Activated CD4-positive, alpha-beta memory T cell treated with anti-CD3 and anti-CD28 coated beads, Interleukin-2, amount 10 ng/mL, durations not matched to agents 7 days and 5 days (primary cell): ENCODE data around the gene CSH1. TPM values are rescaled to one million over a fixed set of nuclear protein-coding genes. Genes with fewer than 3 reads are reported as not detected.

Source experiments
- CTCF ChIA-PET: fragments of 350-600 bp; sonication (Branson Sonifier 250); formaldehyde crosslinking; loops from one replicate; lab custom pipeline; 2021; ENCODE audit warnings: antibody characterized with exemption, inconsistent platforms; lab: Charles Lee
- POLR2A ChIA-PET: fragments of 350-600 bp; sonication (Branson Sonifier 250); formaldehyde crosslinking; loops from one replicate; lab custom pipeline; 2021; ENCODE audit warnings: antibody characterized with exemption; lab: Charles Lee
- DNase-seq: peaks from one replicate; pipeline ENCODE4 v3.0.0-alpha.2; 2020
- H3K27ac Mint-ChIP-seq: one replicate; pipeline ENCODE4 v1.8.0; 2021; ENCODE audit warnings: mild to moderate bottlenecking, mixed read lengths
- H3K27me3 Mint-ChIP-seq: one replicate; pipeline ENCODE4 v1.8.0; 2021; ENCODE audit warnings: mixed read lengths
- H3K36me3 Mint-ChIP-seq: one replicate; pipeline ENCODE4 v1.8.0; 2021; ENCODE audit warnings: low read depth, mixed read lengths
- H3K4me1 Mint-ChIP-seq: one replicate; pipeline ENCODE4 v1.8.0; 2021; ENCODE audit warnings: mixed read lengths
- H3K4me3 Mint-ChIP-seq: one replicate; pipeline ENCODE4 v1.8.0; 2021; ENCODE audit warnings: mild to moderate bottlenecking, mixed read lengths
- H3K9me3 Mint-ChIP-seq: one replicate; pipeline ENCODE4 v1.8.0; 2021; ENCODE audit warnings: mixed read lengths
- total RNA-seq, 2 experiments: library from RNA; stranded (reverse); gene quantifications; one replicate each; pipeline ENCODE4 v1.2.3, GENCODE V29; 2021

CSH1 gene
- total RNA-seq, 2 experiments from 2014 or later = not detected

DNA sequence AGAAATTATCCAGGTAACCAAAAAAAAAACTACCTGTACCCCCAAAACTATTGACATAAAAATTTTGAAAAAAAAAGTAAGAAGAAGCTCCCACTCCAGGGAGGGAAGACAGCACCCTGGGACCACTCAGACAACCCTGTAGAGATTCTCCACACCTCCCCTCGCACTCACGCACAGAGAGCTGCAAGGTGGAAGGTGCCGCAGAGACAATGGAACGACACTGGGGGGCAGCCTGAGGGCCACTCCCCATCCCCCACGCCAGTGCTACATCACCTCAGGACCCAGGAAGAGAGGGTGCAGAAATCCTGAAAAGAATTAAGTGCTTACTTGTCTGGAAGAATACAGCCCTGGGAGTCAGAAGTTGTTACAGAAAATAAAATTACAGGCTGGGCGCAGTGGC is 40.9 kb upstream of the CSH1 start:
- Mint-ChIP-seq H3K9me3 (no peaks in the 10 kb centered on the region), H3K27me3 (peaks cover 8% of the 10 kb centered on the region), H3K36me3 (no peaks in the 10 kb centered on the region), H3K27ac (no peak overlapping the region), H3K4me3 (no peak overlapping the region), H3K4me1 (peaks cover 17% of the 10 kb centered on the region)
- POLR2A ChIA-PET = interaction anchor here (0.6 kb wide), 1 partner anchor 47 kb away, joined by 3 read pairs; no protein-coding TSS in a partner anchor
- no peak for DNase-seq
- CTCF ChIA-PET = interaction anchor here (0.7 to 1.0 kb wide), 3 partner anchors 9 to 197 kb away, joined by 3 to 7 read pairs (median 5); no protein-coding TSS in a partner anchor

GRCh38 chr17:63934183-63935112 is 38.1 kb upstream of the CSH1 start:
- Mint-ChIP-seq H3K4me1 (peaks cover 38% of the 10 kb centered on the region), H3K27ac (no peak overlapping the region), H3K27me3 (peaks cover 7% of the 10 kb centered on the region), H3K9me3 (no peaks in the 10 kb centered on the region), H3K4me3 (no peak overlapping the region), H3K36me3 (peaks cover 9% of the 10 kb centered on the region)
- ChIA-PET POLR2A (interaction anchor here (0.8 to 2.7 kb wide), 6 partner anchors 12 to 214 kb away, joined by 3 to 10 read pairs (median 4); no protein-coding TSS in a partner anchor), CTCF (interaction anchor here (1.0 to 3.9 kb wide), 4 partner anchors 12 to 83 kb away, joined by 5 to 44 read pairs (median 8); partner anchors contain the start of gene GH1)
- DNase-seq = no peak

DNA sequence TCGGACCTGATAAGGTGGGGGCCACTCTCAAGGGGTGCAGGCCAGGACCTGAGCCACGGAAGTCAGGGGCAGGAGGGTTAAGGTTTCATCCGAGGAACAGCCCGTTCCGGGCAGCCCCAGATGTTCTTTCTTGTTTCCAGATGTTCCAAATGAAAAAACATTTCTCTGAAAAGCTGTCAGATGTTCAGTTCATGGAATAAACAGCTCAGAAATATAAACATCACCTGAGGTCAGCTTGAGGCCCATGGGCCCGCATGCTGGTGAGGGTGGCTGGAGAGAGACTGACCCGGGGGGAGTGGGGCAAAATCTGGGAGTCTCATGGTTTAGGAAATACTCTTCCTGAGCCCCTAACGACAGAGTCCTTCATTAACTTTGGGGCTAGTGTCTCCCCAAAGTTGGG is 37.2 kb upstream of the CSH1 start:
- Mint-ChIP-seq H3K27ac (no peak overlapping the region), H3K9me3 (no peaks in the 10 kb centered on the region), H3K4me1 (peaks cover 33% of the 10 kb centered on the region), H3K27me3 (peaks cover 7% of the 10 kb centered on the region), H3K36me3 (peaks cover 14% of the 10 kb centered on the region), H3K4me3 (no peak overlapping the region)
- no peak for DNase-seq
- CTCF ChIA-PET = interaction anchor here (3.9 kb wide), 1 partner anchor 13 kb away, joined by 44 read pairs; no protein-coding TSS in a partner anchor
- POLR2A ChIA-PET = interaction anchor here (1.7 to 2.7 kb wide), 2 partner anchors 13 to 215 kb away, joined by 3 to 10 read pairs; no protein-coding TSS in a partner anchor

GRCh38 chr17:63932721-63933120 is 36.3 kb upstream of the CSH1 start:
- peak overlapping the region; percentile 57 for H3K4me3 Mint-ChIP-seq
- ChIA-PET POLR2A (interaction anchor here (0.9 to 4.4 kb wide), 12 partner anchors 9 to 216 kb away, joined by 3 to 21 read pairs (median 4); partner anchors contain the start of genes GH1 and ICAM2), CTCF (interaction anchor here (1.0 to 4.2 kb wide), 8 partner anchors 14 to 200 kb away, joined by 3 to 44 read pairs (median 11); partner anchors contain the start of genes GH1 and ICAM2)

DNA sequence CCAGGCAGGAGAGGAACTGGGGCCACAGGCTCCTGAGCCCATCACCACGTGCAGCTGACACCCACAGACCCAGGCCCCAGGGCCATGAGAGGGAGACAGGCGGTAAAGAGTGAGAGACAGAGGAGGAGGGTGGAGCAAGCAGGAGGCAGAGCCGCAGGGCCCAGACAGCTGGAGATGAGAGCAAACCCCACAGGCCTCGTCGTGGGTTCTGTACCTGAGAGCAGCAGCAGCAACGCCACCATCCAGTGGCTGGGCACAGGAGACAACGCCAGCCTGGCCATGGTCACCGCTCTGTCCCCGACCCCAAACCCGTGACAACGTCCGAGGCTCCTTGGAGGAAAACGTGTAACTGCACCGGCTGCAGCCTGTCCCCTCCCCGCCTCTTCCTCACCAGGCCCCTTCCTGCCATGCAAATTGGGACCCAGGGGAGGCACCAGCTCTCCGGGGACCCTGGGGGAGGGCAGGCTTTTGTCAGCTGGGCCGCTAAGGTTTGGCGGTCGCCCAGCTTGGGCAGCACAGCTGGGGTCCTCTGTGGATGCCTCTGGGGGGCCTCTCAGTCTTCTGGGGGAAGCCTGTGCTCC is 35.7 kb upstream of the CSH1 start, which contains the start of gene CD79B:
CD79B (minus strand) TSS at position 351 of the 581 bp plus-strand sequence; CDS start at position 281, 70 bp downstream.
- Mint-ChIP-seq H3K9me3 (no peaks in the 10 kb centered on the region), H3K4me1 (peaks cover 31% of the 10 kb centered on the region), H3K27me3 (peaks cover 7% of the 10 kb centered on the region), H3K27ac (peak within 1 kb of the TSS; percentile 90), H3K36me3 (peaks cover 14% of the 10 kb centered on the region), H3K4me3 (peak within 1 kb of the TSS; percentile 96)
- peak; percentile 49 for DNase-seq
- ChIA-PET CTCF (interaction anchor here (0.6 to 4.2 kb wide), 12 partner anchors 13 to 201 kb away, joined by 3 to 44 read pairs (median 5); partner anchors contain the start of genes GH1 and ICAM2), POLR2A (interaction anchor here (0.9 to 4.4 kb wide), 13 partner anchors 9 to 213 kb away, joined by 3 to 21 read pairs (median 4); partner anchors contain the start of genes GH1 and ICAM2)

More at GRCh38 chr17:63932721-63933120, 36.3 kb upstream of the CSH1 start:
- peak overlapping the region; percentile 70 for H3K27ac Mint-ChIP-seq
- H3K36me3 Mint-ChIP-seq = peaks cover 14% of the 10 kb centered on the region
- H3K9me3 Mint-ChIP-seq = no peaks in the 10 kb centered on the region
- DNase-seq = no peak
- peaks cover 7% of the 10 kb centered on the region for H3K27me3 Mint-ChIP-seq
- peaks cover 31% of the 10 kb centered on the region for H3K4me1 Mint-ChIP-seq

- Mint-ChIP-seq H3K27me3 (peaks cover 3% of the 10 kb centered on the region), H3K9me3 (no peaks in the 10 kb centered on the region), H3K36me3 (peaks cover 14% of the 10 kb centered on the region), H3K27ac (peak overlapping the region; percentile 90), H3K4me1 (peaks cover 31% of the 10 kb centered on the region), H3K4me3 (peak overlapping the region; percentile 96)
- POLR2A ChIA-PET = interaction anchor here (0.7 to 4.4 kb wide), 13 partner anchors 8 to 214 kb away, joined by 3 to 21 read pairs (median 5); partner anchors contain the start of genes GH1 and ICAM2
- CTCF ChIA-PET = interaction anchor here (0.7 to 4.2 kb wide), 10 partner anchors 12 to 202 kb away, joined by 3 to 44 read pairs (median 6); partner anchors contain the start of gene GH1
- DNase-seq = peak; percentile 79
Measured at GRCh38 chr17:63930951-63931575, 34.7 kb upstream of the CSH1 start.

DNA sequence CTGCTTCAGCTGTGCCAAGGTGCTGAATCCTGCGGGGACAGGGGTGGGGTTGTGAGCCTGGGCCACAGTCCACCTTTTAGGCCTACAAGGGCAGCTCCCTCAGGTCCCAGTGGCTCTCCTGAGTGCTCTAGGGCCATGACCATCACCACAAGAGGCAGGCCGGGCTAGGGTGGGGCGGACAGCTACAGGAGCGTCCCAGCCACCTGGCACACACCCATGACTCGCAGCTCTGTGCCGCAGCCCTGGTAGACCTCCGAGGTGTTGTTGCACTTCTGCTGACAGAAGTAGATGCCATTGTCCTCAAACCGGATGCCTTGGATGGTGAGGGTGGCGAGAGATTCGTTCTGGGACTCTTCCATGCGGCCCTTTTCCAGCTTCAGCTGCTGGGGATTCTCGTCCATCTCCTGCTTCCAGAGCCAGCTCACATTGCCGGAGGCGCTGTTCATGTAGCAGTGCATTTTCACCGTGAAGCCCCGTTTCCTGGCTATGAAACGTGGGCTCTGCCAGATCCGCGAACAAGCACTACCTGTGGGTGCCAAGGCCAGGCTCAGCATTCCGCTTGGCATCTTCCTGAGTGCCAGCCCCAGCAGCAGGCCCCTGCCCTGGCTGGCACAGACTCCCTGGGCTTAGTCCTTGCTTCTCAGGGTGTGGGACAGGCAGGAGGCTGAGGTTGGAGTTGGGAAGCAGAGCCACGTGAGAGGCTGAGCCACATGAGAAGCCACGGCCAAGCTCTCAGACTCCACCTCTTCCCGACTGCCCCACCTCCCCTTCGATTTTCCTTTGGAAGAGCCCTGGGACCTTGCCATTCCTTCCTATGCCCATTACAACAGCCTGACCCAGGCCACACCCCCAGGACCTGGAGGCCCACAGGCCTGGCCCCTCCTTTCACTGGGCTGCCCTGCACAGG is 33.7 kb upstream of the CSH1 start:
- H3K27ac Mint-ChIP-seq = no peak overlapping the region
- POLR2A ChIA-PET = interaction anchor here (1.0 to 4.4 kb wide), 6 partner anchors 10 to 215 kb away, joined by 3 to 21 read pairs (median 8); partner anchors contain the start of gene ICAM2
- CTCF ChIA-PET = interaction anchor here (0.9 to 4.2 kb wide), 7 partner anchors 11 to 203 kb away, joined by 4 to 25 read pairs (median 4); partner anchors contain the start of gene GH1
- no peaks in the 10 kb centered on the region for H3K27me3 Mint-ChIP-seq
- no peaks in the 10 kb centered on the region for H3K9me3 Mint-ChIP-seq
- peaks cover 31% of the 10 kb centered on the region for H3K4me1 Mint-ChIP-seq
- H3K36me3 Mint-ChIP-seq = peaks cover 14% of the 10 kb centered on the region
- DNase-seq = no peak
- peak overlapping the region; percentile 96 for H3K4me3 Mint-ChIP-seq

- H3K27ac Mint-ChIP-seq = no peak overlapping the region
- no peak for DNase-seq
- POLR2A ChIA-PET = interaction anchor here (4.4 kb wide), 1 partner anchor 216 kb away, joined by 21 read pairs; no protein-coding TSS in a partner anchor
- H3K27me3 Mint-ChIP-seq = no peaks in the 10 kb centered on the region
- peaks cover 14% of the 10 kb centered on the region for H3K36me3 Mint-ChIP-seq
- no peaks in the 10 kb centered on the region for H3K9me3 Mint-ChIP-seq
- peaks cover 31% of the 10 kb centered on the region for H3K4me1 Mint-ChIP-seq
- no peak overlapping the region for H3K4me3 Mint-ChIP-seq
- CTCF ChIA-PET = interaction anchor here (0.9 to 4.2 kb wide), 3 partner anchors 10 to 204 kb away, joined by 4 to 25 read pairs (median 24); partner anchors contain the start of gene GH1
Measured at GRCh38 chr17:63928966-63929695, 32.8 kb upstream of the CSH1 start.

DNA sequence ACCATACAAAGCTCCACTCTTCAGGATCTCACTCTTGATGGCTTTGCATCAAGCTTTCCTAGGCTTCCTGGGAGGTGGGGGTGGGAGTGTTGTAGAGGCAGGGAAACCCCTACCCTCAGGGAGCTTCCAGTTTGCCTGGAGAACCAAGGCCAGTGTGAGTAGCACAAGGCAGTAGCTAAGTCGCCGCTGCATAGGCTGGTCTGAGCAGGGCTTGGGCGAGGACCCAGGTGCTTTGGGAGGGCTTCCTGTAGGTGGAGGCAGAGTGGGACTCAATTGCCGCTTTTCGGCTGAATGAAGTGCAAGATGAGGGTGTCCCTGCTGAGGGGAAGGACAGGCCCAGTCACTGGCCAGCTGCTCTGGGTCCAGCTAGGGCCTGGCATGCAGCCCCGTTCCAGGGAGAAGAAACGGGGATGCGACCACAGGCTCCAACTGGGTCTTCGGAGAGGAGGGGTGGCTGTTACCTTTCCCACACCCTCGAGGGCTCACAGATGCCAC is 31.8 kb upstream of the CSH1 start:
- H3K9me3 Mint-ChIP-seq = no peaks in the 10 kb centered on the region
- no peaks in the 10 kb centered on the region for H3K27me3 Mint-ChIP-seq

More for the DNA sequence above, 31.8 kb upstream of the CSH1 start:
- H3K36me3 Mint-ChIP-seq = peaks cover 14% of the 10 kb centered on the region
- H3K4me1 Mint-ChIP-seq = peaks cover 31% of the 10 kb centered on the region
- H3K4me3 Mint-ChIP-seq = no peak overlapping the region
- ChIA-PET POLR2A (interaction anchor here (1.0 kb wide), 2 partner anchors 203 to 218 kb away, joined by 3 read pairs; no protein-coding TSS in a partner anchor), CTCF (interaction anchor here (1.0 to 1.2 kb wide), 2 partner anchors 18 to 98 kb away, joined by 3 to 4 read pairs; no protein-coding TSS in a partner anchor)
- DNase-seq = no peak
- no peak overlapping the region for H3K27ac Mint-ChIP-seq
